Measurements from ENCODE around the gene RORB.
"Not testable (repeated sequence)": the region's sequence is repeated elsewhere in the genome, so short reads cannot be mapped to it uniquely, and the experiment has no call there.

Gene RORB

GRCh38 chr9:74517188-74517587 lies 20.1 kb downstream of the RORB start:
- no peak for FAIRE-seq

- no peak for FAIRE-seq
These were observed 22.3 kb downstream of the RORB start for GRCh38 chr9:74519419-74519818.

GRCh38 chr9:74521009-74521408 lies 23.9 kb downstream of the RORB start:
- FAIRE-seq = peak; percentile 87

GRCh38 chr9:74524289-74524688 lies 27.2 kb downstream of the RORB start:
- no peak for FAIRE-seq

GRCh38 chr9:74526215-74526614 lies 29.1 kb downstream of the RORB start:
- no peak for FAIRE-seq

GRCh38 chr9:74527718-74528117 lies 30.6 kb downstream of the RORB start:
- no peak for FAIRE-seq

GRCh38 chr9:74528207-74528606 lies 31.1 kb downstream of the RORB start:
- FAIRE-seq = no peak

- not testable (repeated sequence) for FAIRE-seq
These were observed 33.3 kb downstream of the RORB start for GRCh38 chr9:74530458-74530857.

- FAIRE-seq = no peak
These were observed 36.1 kb downstream of the RORB start for GRCh38 chr9:74533253-74533652.

GRCh38 chr9:74534841-74535240 lies 37.7 kb downstream of the RORB start:
- no peak for FAIRE-seq

- no peak for FAIRE-seq
These were observed 46.0 kb downstream of the RORB start for GRCh38 chr9:74543145-74543544.

GRCh38 chr9:74551266-74551665 lies 54.1 kb downstream of the RORB start:
- no peak for FAIRE-seq

- FAIRE-seq = no peak
These were observed 57.8 kb downstream of the RORB start for GRCh38 chr9:74554751-74555419.

- no peak for FAIRE-seq
These were observed 58.4 kb downstream of the RORB start for GRCh38 chr9:74555565-74555964.

- no peak for FAIRE-seq
These were observed 59.5 kb downstream of the RORB start for GRCh38 chr9:74556685-74557084.

GRCh38 chr9:74557571-74557970 lies 60.4 kb downstream of the RORB start:
- peak; percentile 35 for FAIRE-seq

- FAIRE-seq = no peak
These were observed 65.5 kb downstream of the RORB start for GRCh38 chr9:74562611-74563010.

- FAIRE-seq = peak; percentile 95
These were observed 73.9 kb downstream of the RORB start for GRCh38 chr9:74570879-74571512.

- FAIRE-seq = no peak
These were observed 76.6 kb downstream of the RORB start for GRCh38 chr9:74573640-74574191.

- no peak for FAIRE-seq
These were observed 79.0 kb downstream of the RORB start for GRCh38 chr9:74576176-74576575.

GRCh38 chr9:74577956-74578355 lies 80.8 kb downstream of the RORB start:
- FAIRE-seq = no peak

GRCh38 chr9:74589576-74589975 lies 92.4 kb downstream of the RORB start:
- no peak for FAIRE-seq

GRCh38 chr9:74595286-74595685 lies 98.2 kb downstream of the RORB start:
- FAIRE-seq = no peak

- FAIRE-seq = no peak
These were observed 101.7 kb downstream of the RORB start for GRCh38 chr9:74598874-74599273.
